Measurements from ENCODE around the gene CREB5. TPM values are rescaled to one million over a fixed set of nuclear protein-coding genes. Genes with fewer than 3 reads are reported as not detected.

Gene CREB5
- total and polyA plus RNA-seq, 2 experiments from 2014 or later, result 2.4 to 4.4 TPM

GRCh38 chr7:28787106-28787505 lies 374.8 kb downstream of the CREB5 start (continued):
- TF ChIP-seq ETS1 (IDR thresholded peaks at IDR 0.05) (no peak), EZH2 (IDR thresholded peaks at IDR 0.05; ENCODE audit: low read depth, unreplicated experiment) (no peak)

GRCh38 chr7:28790467-28790866 lies 378.1 kb downstream of the CREB5 start:
- no peaks in the 10 kb centered on the region for H3K9me3 Mint-ChIP-seq
- peaks cover 7% of the 10 kb centered on the region for H3K27me3 Mint-ChIP-seq (ENCODE audit: insufficient read depth, low read depth, poor library complexity)
- H3K36me3 Mint-ChIP-seq (ENCODE audit: low read depth), result no peaks in the 10 kb centered on the region
- Histone ChIP-seq H4K20me1 (replicated peaks; ENCODE audit: insufficient read depth) (no peaks in the 10 kb centered on the region; the same call in 1 of the 2 replicates), H3K4me1 (ENCODE audit: insufficient read depth) (peaks cover 7% of the 10 kb centered on the region; the same call in 1 of the 2 replicates), H3K79me2 (replicated peaks; ENCODE audit: insufficient read depth) (no peaks in the 10 kb centered on the region), H3K36me3 (ENCODE audit: insufficient read depth) (no peaks in the 10 kb centered on the region), H3F3A (replicated peaks; ENCODE audit: low read depth) (no peaks in the 10 kb centered on the region), H3K4me3 (no peak overlapping the region), H3K9me2 (ENCODE audit: insufficient read depth) (peaks cover 7% of the 10 kb centered on the region; the same call in 1 of the 2 replicates), H3K4me2 (no peak overlapping the region), H3K27ac (ENCODE audit: low read depth) (no peak overlapping the region), H2AFZ (no peak overlapping the region), H3K27me3 (ENCODE audit: insufficient read depth) (peaks cover 23% of the 10 kb centered on the region)
- no peak overlapping the region for H3K27ac Mint-ChIP-seq
- ATAC-seq (no peak), DNase-seq (ENCODE audit: low spot score) (no peak)
- no peak overlapping the region for H3K4me3 Mint-ChIP-seq
- peaks cover 11% of the 10 kb centered on the region; the same call in 2 of the 3 replicates for H3K4me1 Mint-ChIP-seq
- TF ChIP-seq NANOG (IDR thresholded peaks at IDR 0.05; ENCODE audit: borderline replicate concordance) (no peak), ZNF114 (CRISPR knock-in tag; IDR thresholded peaks at IDR 0.05) (no peak), STAT1 (IDR thresholded peaks at IDR 0.05; ENCODE audit: unreplicated experiment) (no peak), CREB1 (CRISPR knock-in tag; IDR thresholded peaks at IDR 0.05; ENCODE audit: low read depth) (no peak), JUNB (IDR thresholded peaks at IDR 0.05; ENCODE audit: unreplicated experiment) (no peak), EZH2phosphoT487 (IDR thresholded peaks at IDR 0.05; ENCODE audit: unreplicated experiment) (no peak), REST (IDR thresholded peaks at IDR 0.05; ENCODE audit: unreplicated experiment) (no peak), ETS1 (IDR thresholded peaks at IDR 0.05) (no peak), ZNF462 (CRISPR knock-in tag; IDR thresholded peaks at IDR 0.05) (no peak), POLR2AphosphoS5 (IDR thresholded peaks at IDR 0.05; ENCODE audit: low read depth) (no peak), ZNF331 (CRISPR knock-in tag; IDR thresholded peaks at IDR 0.05; ENCODE audit: low read depth) (no peak), EZH2 (IDR thresholded peaks at IDR 0.05; ENCODE audit: low read depth, unreplicated experiment) (no peak)
